ENCODE measurements around the gene THSD7A. TPM values are rescaled to one million over a fixed set of nuclear protein-coding genes. Genes with fewer than 3 reads are reported as not detected.

THSD7A gene
- total and polyA plus RNA-seq, 2 of the 4 experiments (the other 2 are of a cell fraction): 0.02 to 0.18 TPM

DNA sequence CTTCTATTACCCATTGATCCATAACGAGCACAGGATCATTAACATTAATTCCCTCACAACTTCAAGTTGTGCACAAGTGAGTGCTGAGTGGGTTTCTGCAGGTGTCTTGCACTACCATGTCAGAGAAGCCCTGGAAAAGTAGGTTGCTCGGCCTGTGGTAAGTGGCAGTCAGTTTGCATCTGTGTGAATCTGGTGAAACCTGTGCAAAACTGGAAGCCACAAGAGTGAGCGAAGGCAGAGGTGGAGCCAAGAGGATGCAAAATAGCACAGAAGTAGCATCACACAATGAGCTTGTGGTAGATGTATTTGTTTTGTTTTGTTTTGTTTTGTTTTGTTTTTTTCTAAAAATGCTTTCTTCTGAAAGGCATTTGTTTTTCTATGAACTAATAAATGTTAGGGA lies 181.5 kb downstream of the THSD7A start:
- Histone ChIP-seq H2AK5ac (ENCODE audit: low read depth, low read length) (no peak overlapping the region), H3K27ac (ENCODE audit: insufficient read depth, low read length) (no peak overlapping the region), H2BK20ac (ENCODE audit: low read depth, low read length) (no peak overlapping the region), H3K9me3 (ENCODE audit: control insufficient read depth, insufficient read depth, low read length) (no peaks in the 10 kb centered on the region), H3K23ac (ENCODE audit: low read depth, low read length) (no peak overlapping the region), H3K14ac (replicated peaks; ENCODE audit: low read depth, low read length) (no peak overlapping the region), H3K4ac (ENCODE audit: low read depth, low read length) (no peak overlapping the region), H3K4me2 (ENCODE audit: low read depth, low read length) (no peak overlapping the region), H3K4me3 (ENCODE audit: insufficient read depth, low read depth, low read length) (no peak overlapping the region), H2BK5ac (ENCODE audit: low read depth, low read length, poor library complexity, severe bottlenecking) (no peak overlapping the region), H2AK9ac (replicated peaks; ENCODE audit: low read depth, low read length, poor library complexity) (no peak overlapping the region), H3K27me3 (ENCODE audit: control insufficient read depth, insufficient read depth, low read length) (no peaks in the 10 kb centered on the region), H3K9me1 (ENCODE audit: insufficient read depth, low read length) (no peaks in the 10 kb centered on the region), H2BK120ac (ENCODE audit: low read depth, low read length) (no peak overlapping the region), H3K79me1 (ENCODE audit: low read depth in 1 of 2, low read length in 2 of 2) (no peaks in the 10 kb centered on the region), H3K18ac (ENCODE audit: low read depth, low read length) (no peak overlapping the region), H3K36me3 (ENCODE audit: control insufficient read depth, insufficient read depth, low read length) (no peaks in the 10 kb centered on the region), H4K20me1 (ENCODE audit: insufficient read depth, low read length) (no peaks in the 10 kb centered on the region), H2AFZ (replicated peaks; ENCODE audit: low read length, poor library complexity) (no peak overlapping the region), H4K5ac (ENCODE audit: low read depth, low read length) (no peak overlapping the region), H2BK15ac (ENCODE audit: low read depth, low read length) (no peak overlapping the region), H3K9ac (ENCODE audit: low read depth, low read length) (no peak overlapping the region), H4K91ac (ENCODE audit: insufficient read depth, low read depth, low read length) (no peak overlapping the region), H3K56ac (ENCODE audit: extremely low read depth, insufficient read depth, low read length) (no peak overlapping the region), H4K8ac (ENCODE audit: low read depth in 2 of 2, low read length in 2 of 2) (no peak overlapping the region), H3K4me1 (ENCODE audit: control insufficient read depth, insufficient read depth, low read length) (no peaks in the 10 kb centered on the region)
- POLR2A ChIA-PET (ENCODE audit: unreplicated experiment): no interaction called here
- in situ Hi-C loops (cut with MboI; ENCODE audit: low sequenced_read_pairs): no loop called here
- TF ChIP-seq, protein P1, sequence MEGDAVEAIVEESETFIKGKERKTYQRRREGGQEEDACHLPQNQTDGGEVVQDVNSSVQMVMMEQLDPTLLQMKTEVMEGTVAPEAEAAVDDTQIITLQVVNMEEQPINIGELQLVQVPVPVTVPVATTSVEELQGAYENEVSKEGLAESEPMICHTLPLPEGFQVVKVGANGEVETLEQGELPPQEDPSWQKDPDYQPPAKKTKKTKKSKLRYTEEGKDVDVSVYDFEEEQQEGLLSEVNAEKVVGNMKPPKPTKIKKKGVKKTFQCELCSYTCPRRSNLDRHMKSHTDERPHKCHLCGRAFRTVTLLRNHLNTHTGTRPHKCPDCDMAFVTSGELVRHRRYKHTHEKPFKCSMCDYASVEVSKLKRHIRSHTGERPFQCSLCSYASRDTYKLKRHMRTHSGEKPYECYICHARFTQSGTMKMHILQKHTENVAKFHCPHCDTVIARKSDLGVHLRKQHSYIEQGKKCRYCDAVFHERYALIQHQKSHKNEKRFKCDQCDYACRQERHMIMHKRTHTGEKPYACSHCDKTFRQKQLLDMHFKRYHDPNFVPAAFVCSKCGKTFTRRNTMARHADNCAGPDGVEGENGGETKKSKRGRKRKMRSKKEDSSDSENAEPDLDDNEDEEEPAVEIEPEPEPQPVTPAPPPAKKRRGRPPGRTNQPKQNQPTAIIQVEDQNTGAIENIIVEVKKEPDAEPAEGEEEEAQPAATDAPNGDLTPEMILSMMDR (conservative IDR thresholded peaks at IDR 0.05; ENCODE audit: low read depth, low read length): no peak
- TF ChIP-seq SMC3 (IDR thresholded peaks at IDR 0.05; ENCODE audit: low read depth, low read length) (no peak), FOS (IDR thresholded peaks at IDR 0.05; ENCODE audit: low read depth, low read length) (no peak)
- no peak for DNase-seq
- no TSS peak for BruUV-seq (replicated peaks)
- intact Hi-C loops (cut with micrococcal nuclease): no loop called here
- dilution Hi-C loops (cut with HindIII; ENCODE audit: low sequenced_read_pairs, unreplicated experiment): no loop called here
- no peak for ATAC-seq (ENCODE audit: low read depth)
- WGBS, 2 experiments (ENCODE audit: extremely low coverage in 2 of 2, insufficient read length in 1 of 2): 40% methylated on average over 1 of the region's 3 CpGs; no CpG with 5 or more reads in 1 of the 2 experiments
- CTCF ChIA-PET: no interaction called here

Measured in IMR-90 (cell line).